ENCODE measurements around the gene PNPLA8. TPM values are rescaled to one million over a fixed set of nuclear protein-coding genes. Genes with fewer than 3 reads are reported as not detected.

PNPLA8 gene
- total and polyA plus RNA-seq, 2 of the 4 experiments (the other 2 are of a cell fraction): 7.0 to 14.5 TPM

DNA sequence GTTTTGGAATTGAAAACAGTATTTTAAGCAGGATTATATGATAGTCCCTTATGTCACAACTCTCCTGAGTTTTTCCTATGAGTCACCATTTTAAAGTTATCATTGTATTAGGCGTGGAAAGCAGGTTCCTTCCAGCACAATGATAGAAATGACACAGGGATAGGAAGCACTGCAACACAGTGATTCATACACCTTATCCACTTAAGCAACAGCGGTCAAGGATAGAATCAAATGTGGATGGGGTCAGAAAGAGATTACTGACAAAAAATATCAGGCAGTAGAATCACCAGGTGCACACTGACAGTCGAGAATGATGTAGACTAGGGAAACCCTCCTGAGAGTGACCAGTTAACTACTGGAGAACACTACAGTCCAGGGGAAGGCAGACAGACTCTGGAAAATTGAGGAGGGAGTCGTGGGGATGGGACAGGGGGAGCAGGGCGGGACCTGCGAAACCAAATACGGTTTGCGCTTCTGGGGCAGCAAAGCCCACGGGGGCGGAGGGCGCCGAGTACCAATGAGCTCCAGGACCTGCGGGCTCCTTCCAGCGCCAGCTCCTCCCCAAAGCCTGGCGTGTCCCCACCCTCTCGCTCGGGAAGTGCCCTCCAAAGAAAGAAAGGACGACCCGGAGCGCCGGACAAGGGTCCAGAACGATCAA, 479 bp downstream of the PNPLA8 start:
- DNase-seq (peak; percentile 82), ATAC-seq (ENCODE audit: low read depth) (peak; percentile 82)
- Histone ChIP-seq H2AK5ac (ENCODE audit: low read depth, low read length) (peak overlapping the region; percentile 29; the same call in 1 of the 2 replicates), H2BK20ac (ENCODE audit: low read depth, low read length) (no peak overlapping the region), H3K23ac (ENCODE audit: low read depth, low read length) (peak overlapping the region; percentile 75), H3K9me1 (ENCODE audit: insufficient read depth, low read length) (no peaks in the 10 kb centered on the region), H3K27me3 (ENCODE audit: control insufficient read depth, insufficient read depth, low read length) (no peaks in the 10 kb centered on the region), H2BK5ac (ENCODE audit: low read depth, low read length, poor library complexity, severe bottlenecking) (peak overlapping the region; percentile 86), H4K91ac (ENCODE audit: insufficient read depth, low read depth, low read length) (peak overlapping the region; percentile 70), H3K27ac (ENCODE audit: insufficient read depth, low read length) (peak overlapping the region; percentile 88), H3K36me3 (ENCODE audit: control insufficient read depth, insufficient read depth, low read length) (no peaks in the 10 kb centered on the region), H2BK15ac (ENCODE audit: low read depth, low read length) (peak overlapping the region; percentile 18; the same call in 1 of the 3 replicates), H3K4me2 (ENCODE audit: low read depth, low read length) (peak overlapping the region; percentile 81), H2AK9ac (replicated peaks; ENCODE audit: low read depth, low read length, poor library complexity) (peak overlapping the region; percentile 77), H4K8ac (ENCODE audit: low read depth in 2 of 2, low read length in 2 of 2) (peak overlapping the region in 1 of 2 experiments; percentile 80; a peak in 2 of 4 replicates), H3K4me3 (ENCODE audit: insufficient read depth, low read depth, low read length) (peak overlapping the region; percentile 67), H3K9me3 (ENCODE audit: control insufficient read depth, insufficient read depth, low read length) (no peaks in the 10 kb centered on the region), H2AFZ (replicated peaks; ENCODE audit: low read length, poor library complexity) (peak overlapping the region; percentile 99), H3K9ac (ENCODE audit: low read depth, low read length) (peak overlapping the region; percentile 79), H2BK120ac (ENCODE audit: low read depth, low read length) (peak overlapping the region; percentile 83), H3K56ac (ENCODE audit: extremely low read depth, insufficient read depth, low read length) (peak overlapping the region; percentile 73), H3K18ac (ENCODE audit: low read depth, low read length) (peak overlapping the region; percentile 37), H3K14ac (replicated peaks; ENCODE audit: low read depth, low read length) (peak overlapping the region; percentile 53), H3K4ac (ENCODE audit: low read depth, low read length) (peak overlapping the region; percentile 86), H4K5ac (ENCODE audit: low read depth, low read length) (peak overlapping the region; percentile 28), H4K20me1 (ENCODE audit: insufficient read depth, low read length) (peaks cover 6% of the 10 kb centered on the region; the same call in 1 of the 2 replicates), H3K79me1 (ENCODE audit: low read depth in 1 of 2, low read length in 2 of 2) (peaks cover 4 to 33% of the 10 kb centered on the region in 2 experiments; a peak in 2 of 4 replicates), H3K4me1 (ENCODE audit: control insufficient read depth, insufficient read depth, low read length) (peaks cover 4% of the 10 kb centered on the region; the same call in 1 of the 2 replicates)
- TSS peak; percentile 47 for BruUV-seq (replicated peaks)
- in situ Hi-C loops (cut with MboI; ENCODE audit: low sequenced_read_pairs) (loop anchor here (5.0 kb wide), 1 partner anchor 47 kb away; no protein-coding TSS in a partner anchor), dilution Hi-C loops (cut with HindIII; ENCODE audit: low sequenced_read_pairs, unreplicated experiment) (no loop called here), intact Hi-C loops (cut with micrococcal nuclease) (no loop called here)
- POLR2A ChIA-PET (ENCODE audit: unreplicated experiment): no interaction called here
- CTCF ChIA-PET: no interaction called here
- 0% methylated on average over 6 of the region's 22 CpGs; no CpG with 5 or more reads in 1 of the 2 experiments for WGBS, 2 experiments (ENCODE audit: extremely low coverage in 2 of 2, insufficient read length in 1 of 2)
- no peak for TF ChIP-seq POLR2A (IDR thresholded peaks at IDR 0.05; ENCODE audit: low read depth, low read length)
- TF ChIP-seq, protein P1, sequence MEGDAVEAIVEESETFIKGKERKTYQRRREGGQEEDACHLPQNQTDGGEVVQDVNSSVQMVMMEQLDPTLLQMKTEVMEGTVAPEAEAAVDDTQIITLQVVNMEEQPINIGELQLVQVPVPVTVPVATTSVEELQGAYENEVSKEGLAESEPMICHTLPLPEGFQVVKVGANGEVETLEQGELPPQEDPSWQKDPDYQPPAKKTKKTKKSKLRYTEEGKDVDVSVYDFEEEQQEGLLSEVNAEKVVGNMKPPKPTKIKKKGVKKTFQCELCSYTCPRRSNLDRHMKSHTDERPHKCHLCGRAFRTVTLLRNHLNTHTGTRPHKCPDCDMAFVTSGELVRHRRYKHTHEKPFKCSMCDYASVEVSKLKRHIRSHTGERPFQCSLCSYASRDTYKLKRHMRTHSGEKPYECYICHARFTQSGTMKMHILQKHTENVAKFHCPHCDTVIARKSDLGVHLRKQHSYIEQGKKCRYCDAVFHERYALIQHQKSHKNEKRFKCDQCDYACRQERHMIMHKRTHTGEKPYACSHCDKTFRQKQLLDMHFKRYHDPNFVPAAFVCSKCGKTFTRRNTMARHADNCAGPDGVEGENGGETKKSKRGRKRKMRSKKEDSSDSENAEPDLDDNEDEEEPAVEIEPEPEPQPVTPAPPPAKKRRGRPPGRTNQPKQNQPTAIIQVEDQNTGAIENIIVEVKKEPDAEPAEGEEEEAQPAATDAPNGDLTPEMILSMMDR (conservative IDR thresholded peaks at IDR 0.05; ENCODE audit: low read depth, low read length): no peak
- TF ChIP-seq SMC3 (IDR thresholded peaks at IDR 0.05; ENCODE audit: low read depth, low read length): no peak
- no peak for TF ChIP-seq RAD21 (IDR thresholded peaks at IDR 0.05; ENCODE audit: low read length)
- peak; percentile 92 for TF ChIP-seq CEBPB (IDR thresholded peaks at IDR 0.05; ENCODE audit: low read depth, low read length)
- TF ChIP-seq, protein P2, sequence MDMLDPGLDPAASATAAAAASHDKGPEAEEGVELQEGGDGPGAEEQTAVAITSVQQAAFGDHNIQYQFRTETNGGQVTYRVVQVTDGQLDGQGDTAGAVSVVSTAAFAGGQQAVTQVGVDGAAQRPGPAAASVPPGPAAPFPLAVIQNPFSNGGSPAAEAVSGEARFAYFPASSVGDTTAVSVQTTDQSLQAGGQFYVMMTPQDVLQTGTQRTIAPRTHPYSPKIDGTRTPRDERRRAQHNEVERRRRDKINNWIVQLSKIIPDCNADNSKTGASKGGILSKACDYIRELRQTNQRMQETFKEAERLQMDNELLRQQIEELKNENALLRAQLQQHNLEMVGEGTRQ (IDR thresholded peaks at IDR 0.05; ENCODE audit: low read depth, low read length): no peak
- no peak for TF ChIP-seq MAFK (IDR thresholded peaks at IDR 0.05; ENCODE audit: low read depth, low read length)
- TF ChIP-seq BHLHE40 (IDR thresholded peaks at IDR 0.05; ENCODE audit: low read depth, low read length): 0 out of 2 replicates have a peak, but pooled peaks have one; percentile 23
- TF ChIP-seq RFX5 (IDR thresholded peaks at IDR 0.05; ENCODE audit: low read depth, low read length): no peak
- TF ChIP-seq, protein P3, sequence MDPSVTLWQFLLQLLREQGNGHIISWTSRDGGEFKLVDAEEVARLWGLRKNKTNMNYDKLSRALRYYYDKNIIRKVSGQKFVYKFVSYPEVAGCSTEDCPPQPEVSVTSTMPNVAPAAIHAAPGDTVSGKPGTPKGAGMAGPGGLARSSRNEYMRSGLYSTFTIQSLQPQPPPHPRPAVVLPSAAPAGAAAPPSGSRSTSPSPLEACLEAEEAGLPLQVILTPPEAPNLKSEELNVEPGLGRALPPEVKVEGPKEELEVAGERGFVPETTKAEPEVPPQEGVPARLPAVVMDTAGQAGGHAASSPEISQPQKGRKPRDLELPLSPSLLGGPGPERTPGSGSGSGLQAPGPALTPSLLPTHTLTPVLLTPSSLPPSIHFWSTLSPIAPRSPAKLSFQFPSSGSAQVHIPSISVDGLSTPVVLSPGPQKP (IDR thresholded peaks at IDR 0.05; ENCODE audit: borderline replicate concordance, low read depth, low read length): no peak
- TF ChIP-seq FOS (IDR thresholded peaks at IDR 0.05; ENCODE audit: low read depth, low read length): peak; percentile 88
- no peak for TF ChIP-seq RCOR1 (IDR thresholded peaks at IDR 0.05; ENCODE audit: insufficient replicate concordance, low read length)
- no peak for TF ChIP-seq CHD1 (IDR thresholded peaks at IDR 0.05; ENCODE audit: low read depth, low read length)
- no peak for TF ChIP-seq MAZ (IDR thresholded peaks at IDR 0.05; ENCODE audit: borderline replicate concordance, low read depth, low read length)
- no peak for TF ChIP-seq NFE2L2 (IDR thresholded peaks at IDR 0.05; ENCODE audit: low read depth, low read length)

Data from IMR-90 (cell line).